Measurements from ENCODE around the gene STK24.
A peak's percentile ranks its signal among the peaks of the same experiment; 100 is the strongest.

The STK24 gene

DNA sequence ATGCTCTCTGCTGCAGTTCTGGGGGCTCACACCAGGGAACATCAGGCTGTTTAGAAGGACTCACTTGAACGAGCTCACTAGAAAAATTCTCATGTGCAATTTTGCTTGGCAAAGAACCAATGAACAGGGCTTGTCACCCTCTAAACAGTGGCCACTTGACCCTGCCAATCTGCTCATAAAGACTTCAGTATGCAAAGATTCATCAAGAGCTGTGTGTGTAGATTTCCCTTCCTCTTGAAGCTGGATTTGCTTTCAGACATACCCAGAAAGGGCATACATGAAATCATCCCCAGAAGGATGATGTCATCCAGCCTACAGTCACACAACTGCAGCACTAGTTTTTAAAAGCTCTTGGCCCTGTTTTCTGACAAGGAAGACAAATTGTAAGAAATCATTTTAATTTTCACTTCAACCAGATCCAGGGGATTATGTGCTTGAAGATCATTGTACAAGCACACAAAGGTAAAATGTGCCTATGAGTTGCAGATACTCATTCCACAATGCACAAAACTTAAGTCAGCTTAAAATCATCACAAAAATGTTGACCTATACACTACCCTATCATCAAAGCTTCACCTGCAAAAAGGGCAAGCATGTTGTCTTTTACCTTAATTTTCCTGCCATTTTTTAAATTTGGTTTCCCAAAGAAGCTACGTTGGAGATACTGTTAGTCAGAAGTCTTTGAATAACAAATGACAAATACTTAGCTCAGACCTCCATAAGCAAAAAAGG lies 5.2 kb upstream of the STK24 start:
- DNase-seq (ENCODE audit: low read depth), result peak; percentile 82

DNA sequence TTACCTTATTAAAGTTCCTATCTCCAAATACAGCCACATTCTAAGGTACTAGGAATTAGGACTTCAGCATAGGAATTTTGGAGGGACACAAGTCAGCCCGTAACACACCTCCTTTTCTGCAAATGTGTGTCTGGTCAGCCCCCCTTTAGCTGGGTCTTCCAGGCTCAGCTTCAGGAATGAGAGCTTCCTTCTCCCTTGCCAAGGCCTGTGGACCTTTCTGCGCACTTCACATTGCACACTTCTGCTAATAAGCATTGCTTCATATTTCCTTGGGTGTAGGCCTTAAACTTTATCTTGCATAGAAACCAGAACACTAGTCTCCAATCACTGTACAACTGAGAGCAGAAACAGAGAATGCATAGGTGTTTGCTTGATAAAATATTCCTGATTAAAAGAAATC lies 4.5 kb upstream of the STK24 start:
- DNase-seq (ENCODE audit: low read depth), result no peak

DNA sequence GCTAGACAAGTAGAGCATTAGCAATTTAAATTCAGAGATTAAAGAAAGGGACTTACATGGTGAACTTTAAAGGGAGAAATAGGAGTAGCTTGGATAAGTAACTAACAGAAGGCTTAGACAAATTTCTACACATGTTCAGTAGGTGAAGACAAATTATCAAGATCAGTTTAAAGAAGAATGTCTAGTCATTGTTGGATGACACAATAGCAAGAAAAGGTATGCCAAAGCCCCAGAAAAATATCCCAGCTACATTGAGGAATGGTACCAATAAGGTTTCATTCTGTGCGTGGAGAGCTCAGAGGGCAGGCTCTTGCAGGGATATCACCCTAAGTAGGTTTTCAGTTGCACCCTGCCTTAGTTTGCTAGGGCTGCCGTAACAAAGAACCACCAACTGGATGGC lies 3.5 kb upstream of the STK24 start:
- no peak for DNase-seq (ENCODE audit: low read depth)

DNA sequence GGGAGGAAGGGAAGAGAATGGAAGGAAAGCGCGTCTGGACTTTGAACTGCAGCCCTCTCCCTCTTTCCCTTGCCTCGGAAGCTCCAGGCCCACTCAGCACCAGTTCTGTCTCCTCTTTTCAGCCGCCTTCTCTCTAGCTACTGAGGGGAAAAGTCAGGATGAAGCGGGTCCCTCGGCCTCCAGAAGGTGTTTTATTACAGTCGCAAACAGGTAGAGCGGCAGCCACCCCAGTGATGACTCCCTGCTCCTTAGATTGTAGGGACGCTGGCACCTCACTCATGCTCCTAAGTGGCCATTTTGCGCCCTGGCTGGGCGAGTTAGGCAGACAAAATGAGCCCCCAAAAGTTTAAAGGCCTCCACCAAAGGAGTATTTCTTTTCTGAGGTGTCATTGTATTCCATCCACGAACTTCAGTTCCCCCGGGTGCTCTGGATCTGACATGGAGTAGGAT lies 954 bp upstream of the STK24 start:
- no peak for DNase-seq (ENCODE audit: low read depth)

DNA sequence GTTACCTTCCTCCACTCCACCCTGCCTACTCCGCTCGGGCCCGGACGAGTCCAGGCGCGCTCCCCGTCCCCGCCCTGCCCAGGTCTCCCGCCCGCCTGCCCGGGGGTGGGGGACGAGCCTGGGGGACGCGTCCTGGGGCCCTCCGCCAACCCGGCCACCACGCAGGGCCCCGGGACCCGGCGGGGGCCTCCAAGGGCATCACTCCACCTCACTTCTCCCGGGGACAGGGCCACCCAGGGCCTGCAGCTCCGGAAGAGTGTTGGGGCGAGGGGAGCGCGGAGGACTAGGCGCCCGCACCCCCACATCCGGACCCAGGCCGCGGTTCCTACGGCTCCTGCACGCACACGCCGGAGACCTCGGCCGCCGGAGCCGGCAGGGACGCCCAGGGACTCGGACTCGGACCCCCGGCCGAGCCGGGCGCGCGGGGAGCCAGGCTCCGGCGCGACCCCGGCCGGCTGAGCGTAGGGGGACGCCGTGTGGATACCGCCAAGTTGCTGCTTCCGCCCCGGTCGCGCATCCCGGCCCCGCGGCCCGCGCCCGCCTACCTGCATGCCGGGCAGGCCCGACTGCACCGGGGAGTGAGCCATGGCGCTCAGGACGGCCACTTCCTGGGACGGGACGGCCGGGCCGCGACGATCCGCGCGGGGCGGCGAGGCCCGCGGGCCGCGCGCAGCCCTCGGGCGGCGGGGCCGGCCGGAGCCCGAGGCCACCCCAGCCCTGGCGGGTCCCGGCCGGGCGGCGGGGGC lies 534 bp downstream of the STK24 start:
- DNase-seq (ENCODE audit: low read depth), result no peak

DNA sequence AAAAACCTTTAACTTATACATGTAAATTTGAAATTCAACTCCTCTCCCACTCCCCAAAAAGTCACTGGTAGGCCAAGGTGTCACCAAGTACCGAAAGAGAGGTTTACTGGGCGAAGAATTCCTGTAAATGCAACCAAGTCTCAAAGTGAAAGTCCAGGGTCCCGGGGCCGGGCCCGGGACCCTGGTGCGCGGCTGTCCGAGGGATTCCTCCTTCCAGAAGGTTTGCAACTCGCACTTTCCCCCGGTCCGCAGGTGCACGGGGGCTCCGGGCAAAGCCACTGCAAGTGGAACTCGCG lies 1.1 kb downstream of the STK24 start:
- no peak for DNase-seq (ENCODE audit: low read depth)

DNA sequence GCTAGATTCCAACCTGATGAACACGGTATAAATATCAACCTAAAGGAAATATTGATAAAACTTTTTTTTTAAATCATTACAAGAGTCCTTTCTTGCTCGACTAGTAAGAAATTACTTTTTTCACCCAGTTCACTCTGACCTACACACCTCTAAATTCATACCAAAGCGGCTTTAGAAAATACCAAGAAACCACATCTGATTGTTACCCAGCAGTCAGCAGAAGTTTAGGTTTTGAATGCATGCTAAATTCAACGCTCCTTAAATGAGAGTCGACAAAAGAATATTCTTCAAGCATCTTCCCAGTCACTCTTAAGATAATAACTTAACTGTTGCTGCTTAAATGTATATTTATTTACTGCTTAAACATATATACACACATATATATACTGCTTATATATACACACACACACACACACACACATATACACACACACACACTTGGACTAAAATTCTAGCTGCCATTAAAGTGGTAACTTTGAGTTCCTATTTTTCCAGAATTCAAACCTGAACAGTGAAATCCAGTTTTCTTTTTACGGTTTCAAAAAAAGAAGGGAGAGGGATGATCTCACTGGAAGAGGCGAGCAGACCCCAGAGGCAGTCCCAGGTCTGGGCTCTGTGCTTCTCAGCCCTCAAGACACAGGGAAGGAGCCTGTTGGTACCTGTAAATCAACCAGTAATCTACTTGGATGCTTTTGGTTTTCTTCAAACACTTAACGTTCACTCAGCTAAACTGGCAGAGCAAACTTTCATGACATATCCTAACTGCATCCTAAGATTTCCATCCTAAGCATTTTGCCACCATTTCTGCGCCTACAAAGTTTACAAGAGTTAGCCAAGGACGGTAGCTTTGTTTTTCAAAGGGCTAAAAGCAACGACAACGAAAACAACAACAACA lies 1.7 kb downstream of the STK24 start:
- DNase-seq (ENCODE audit: low read depth), result peak; percentile 56

DNA sequence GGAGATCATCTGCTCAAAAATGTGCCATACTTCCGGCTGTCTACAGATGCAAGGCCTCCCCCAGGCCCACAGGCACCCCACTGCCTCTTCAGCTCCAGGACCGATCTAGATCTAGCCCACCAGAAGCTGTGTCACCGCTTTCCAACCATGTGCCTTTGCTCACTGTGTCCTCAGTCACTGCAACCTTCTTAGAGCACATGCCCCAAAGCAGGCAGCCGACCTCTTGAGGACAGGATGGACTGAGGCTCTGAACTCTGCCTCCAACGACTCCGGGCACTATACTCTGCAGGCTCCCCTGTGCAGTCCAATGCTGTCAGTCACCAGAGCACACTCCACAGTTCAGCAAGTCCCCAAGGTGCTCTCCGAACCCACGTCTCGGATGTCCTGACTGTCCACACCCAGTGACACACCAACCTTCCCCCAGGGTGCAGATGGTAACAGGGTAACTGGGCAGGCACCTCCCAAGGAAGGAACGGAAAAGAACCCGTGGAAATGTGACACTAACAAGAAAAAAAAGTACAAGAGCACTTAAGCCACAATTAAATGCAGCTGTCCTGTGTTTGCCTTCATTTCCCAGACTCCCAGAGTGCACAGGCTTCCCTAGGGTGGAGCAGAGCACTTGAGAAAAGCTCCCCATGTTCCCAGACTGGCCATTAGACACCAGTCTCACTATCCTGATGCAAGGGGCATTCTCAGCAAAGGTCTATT lies 4.8 kb downstream of the STK24 start:
- peak; percentile 42 for DNase-seq (ENCODE audit: low read depth)

DNA sequence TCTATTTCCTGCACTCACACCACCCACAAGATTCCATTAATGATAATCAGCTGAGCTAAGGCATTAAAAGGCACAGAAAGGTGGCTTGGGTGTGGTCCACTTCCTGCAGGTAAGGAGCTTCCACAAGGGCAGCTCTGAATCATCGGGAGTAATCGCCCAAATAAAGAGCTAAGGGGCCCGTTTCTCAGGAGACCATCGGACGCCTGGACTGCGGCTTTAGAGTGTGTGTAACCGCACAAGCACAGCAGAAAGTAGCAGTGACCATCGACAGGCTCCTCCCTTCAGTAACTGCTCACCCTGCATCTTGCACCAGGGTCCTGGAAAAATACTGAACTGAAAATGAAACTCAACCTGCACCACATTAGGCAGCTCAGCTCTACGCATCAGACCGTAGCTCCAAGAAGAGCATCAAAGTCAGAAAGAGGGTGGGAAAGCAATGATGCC lies 6.0 kb downstream of the STK24 start:
- peak; percentile 52 for DNase-seq (ENCODE audit: low read depth)

DNA sequence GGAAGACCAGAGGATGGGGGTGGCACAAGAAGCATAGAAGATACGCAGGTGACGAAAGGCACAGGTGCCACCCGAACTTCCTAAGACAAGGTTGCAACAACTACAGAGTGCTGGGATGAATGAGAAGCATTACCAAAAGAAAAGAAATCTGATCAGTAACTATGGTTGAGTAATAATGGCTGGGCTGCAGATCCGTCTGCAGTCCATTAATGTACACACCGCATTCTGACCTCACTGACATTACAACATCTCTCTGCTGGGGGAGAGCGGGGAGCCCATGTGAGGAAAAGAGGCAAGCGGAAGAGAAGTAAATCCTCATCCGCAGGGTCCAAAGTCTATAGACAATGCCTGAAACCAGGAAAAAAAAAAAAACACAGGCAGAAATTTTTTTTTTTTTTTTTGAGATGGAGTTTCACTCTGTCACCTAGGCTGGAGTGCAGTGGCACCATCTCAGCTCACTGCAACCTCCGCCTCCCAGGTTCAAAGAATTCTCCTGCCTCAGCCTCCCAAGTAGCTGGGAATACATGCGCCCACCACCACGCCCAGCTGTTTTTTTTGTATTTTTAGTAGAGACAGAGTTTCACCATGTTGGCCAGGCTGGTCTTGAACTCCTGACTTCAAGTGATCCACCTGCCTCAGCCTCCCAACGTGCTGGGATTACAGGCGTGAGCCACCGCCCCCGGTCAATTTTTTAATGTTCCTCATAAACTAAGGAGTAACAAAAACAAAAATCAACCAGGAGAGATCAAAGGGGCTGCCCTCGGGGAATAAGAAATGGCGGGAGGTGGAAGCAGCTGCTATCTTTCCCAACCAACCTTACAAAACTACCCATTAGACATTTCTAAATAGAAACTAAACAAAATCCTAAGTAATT lies 7.2 kb downstream of the STK24 start:
- peak; percentile 97 for DNase-seq (ENCODE audit: low read depth)

DNA sequence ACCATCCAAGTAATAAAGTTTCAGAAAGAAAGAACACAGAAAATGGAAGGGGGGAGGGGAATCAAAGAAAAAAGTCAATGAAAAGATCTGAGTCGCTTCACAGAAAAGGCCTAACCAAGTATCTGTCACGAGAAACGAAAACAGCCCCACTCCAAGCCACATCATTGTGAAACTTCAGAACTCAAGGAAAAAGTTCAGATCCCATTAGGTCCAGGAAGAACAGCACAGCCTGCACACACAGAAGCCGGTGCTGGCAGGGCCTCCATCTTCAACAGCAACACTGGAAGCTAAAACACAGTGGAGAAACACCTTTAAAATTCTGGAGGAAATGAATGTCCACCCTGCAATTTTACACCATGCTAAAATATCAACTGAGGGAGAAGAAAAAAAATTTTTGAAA lies 8.0 kb downstream of the STK24 start:
- DNase-seq (ENCODE audit: low read depth), result no peak

DNA sequence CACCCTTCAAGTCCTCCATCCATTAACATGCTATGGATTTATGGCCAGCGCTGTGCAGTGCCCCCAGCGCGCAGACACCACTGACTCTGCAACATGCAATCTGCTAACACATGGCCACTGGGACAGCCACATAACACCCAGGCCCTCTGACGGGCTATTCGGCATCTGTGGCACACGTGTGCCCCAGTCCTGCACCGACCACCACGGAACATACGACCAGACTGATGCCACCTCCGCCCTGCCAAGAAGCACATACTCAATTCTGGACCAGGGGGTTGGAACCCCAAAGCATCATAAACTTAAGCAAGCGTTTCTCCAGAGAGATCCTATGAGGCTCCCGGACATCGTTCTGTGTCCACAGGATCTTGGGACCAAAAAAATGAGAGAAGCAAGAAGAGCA lies 9.8 kb downstream of the STK24 start:
- no peak for DNase-seq (ENCODE audit: low read depth)

DNA sequence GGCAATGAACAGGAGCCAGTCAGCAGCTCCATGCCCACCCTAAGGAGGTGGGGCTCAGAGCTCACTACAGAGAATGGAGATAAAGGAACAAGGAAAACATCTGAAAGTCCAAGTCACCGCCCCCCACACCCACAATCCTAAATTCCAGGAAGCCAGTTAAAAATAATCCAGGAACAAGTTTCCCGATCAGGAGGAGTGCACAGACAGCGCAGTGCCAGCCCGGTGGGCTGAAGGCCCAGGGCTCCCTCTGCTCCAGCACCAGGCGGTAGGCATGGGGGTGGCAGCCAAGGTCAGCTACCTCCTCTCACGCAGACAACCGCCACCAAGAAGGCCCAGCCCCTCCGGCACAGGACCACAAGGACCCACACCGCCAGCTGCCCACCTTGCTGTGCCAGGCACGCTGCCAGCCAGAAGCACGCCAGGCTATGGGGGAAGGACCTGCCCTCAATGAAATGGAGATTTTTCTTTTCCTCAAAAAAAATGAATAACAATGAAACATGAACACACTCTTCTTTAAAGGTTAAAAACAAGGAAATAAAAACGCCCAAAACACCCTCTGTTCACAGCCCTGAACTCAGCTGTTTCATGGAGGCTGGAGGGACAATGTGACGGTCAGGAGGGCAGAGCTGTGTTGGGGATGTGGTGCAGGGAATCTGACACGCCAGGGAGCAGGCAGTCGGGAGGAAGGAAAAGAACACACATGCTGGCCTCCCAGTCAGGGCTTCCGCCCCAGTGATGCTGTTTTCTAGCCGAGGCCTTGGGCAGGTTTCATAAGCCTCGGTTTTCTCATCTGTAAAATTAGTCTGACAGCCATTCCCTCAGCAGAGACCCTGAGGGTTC lies 11.0 kb downstream of the STK24 start:
- peak; percentile 40 for DNase-seq (ENCODE audit: low read depth)

DNA sequence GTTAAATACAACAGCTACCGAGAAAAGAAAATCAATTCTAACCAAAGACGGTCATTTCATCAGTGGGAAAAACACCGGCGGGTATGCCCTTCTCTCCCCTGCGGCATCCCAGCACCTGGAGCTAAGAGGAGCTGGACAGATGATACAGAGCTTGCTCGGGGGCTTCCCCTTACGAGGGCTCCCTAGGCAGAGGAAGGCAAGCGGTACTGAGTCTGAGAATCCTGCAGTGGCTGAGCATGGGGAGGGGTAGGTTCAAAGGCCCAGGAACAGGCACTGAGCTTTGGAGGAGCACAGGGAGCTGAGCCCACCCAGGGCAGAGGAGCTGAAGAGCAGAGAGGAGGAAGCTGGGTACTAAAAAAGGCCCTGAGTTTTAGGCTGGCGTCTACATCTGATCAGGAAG lies 12.7 kb downstream of the STK24 start:
- no peak for DNase-seq (ENCODE audit: low read depth)

DNA sequence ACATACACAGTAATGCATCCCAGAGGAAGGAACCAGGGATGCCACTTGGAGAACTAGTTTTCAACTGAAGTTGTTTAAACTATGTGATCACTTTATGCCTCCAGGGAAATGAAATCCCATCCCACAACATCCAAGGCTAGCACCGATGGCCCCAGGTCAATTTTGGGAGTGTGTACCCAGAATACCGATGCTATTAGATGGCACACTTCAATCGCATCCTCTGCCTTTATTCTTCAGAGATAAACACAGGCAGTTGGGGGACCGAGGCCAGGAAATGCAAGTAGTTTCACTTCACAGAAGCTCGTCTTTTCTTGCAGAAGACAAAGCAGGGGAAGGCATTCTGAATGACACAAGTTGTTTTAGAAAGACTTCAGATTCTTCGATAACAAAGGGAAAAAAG lies 13.8 kb downstream of the STK24 start:
- DNase-seq (ENCODE audit: low read depth), result peak; percentile 38

DNA sequence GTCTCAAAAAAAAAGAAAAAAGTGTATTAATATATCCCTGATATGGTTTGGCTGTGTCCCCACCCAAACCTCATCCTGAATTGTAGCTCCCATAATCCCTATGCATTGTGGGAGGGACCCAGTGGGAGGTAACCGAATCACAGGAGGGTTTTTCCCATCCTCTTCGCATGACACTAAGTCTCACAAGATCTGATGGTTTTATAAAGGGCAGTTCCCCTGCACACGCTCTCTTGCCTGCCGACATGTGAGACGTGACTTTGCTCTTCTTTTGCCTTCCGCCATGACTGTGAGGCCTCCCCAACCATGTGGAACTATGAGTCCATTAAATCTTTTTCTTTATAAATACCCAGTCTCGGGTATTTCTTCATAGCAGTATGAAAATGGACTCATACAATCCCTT lies 17.7 kb downstream of the STK24 start:
- no peak for DNase-seq (ENCODE audit: low read depth)

DNA sequence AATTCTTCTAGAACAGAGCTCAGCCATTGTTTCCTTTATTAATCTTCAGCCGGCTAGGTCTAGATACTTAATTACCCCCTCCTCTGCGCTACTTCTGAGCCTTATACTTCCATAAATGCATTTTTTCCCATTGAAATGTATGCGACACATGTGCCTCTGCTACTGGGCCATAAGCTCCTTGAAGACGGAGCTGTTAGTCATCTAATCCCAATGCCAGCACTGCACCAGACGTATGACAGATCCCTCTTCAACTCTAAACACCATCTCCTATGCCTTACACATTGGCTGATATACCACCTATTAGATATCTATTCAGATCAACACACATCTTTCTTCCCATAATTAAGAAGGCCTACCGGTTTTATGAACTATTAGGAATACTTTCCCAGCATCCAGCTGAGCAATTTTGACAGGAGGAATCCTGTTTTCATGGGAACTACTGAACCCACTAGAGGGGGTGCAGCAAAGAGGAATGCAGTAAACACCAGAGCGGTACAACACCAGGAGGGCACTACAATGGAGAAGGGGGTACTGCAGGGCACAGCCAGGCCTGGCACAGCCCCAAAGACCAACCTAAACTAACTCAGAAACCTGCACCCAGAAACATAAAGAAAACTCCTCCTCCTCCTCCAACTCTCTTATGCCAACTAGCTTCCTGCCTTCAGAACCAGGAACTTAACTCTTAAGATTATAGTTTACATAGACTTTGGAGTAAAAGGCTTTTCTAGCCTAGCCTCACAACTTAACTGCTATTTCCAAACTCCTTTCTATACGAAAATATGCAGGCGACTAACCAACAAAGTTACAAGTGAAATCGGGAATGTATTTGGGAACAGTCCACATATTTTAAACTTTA lies 18.7 kb downstream of the STK24 start:
- DNase-seq (ENCODE audit: low read depth), result peak; percentile 75

DNA sequence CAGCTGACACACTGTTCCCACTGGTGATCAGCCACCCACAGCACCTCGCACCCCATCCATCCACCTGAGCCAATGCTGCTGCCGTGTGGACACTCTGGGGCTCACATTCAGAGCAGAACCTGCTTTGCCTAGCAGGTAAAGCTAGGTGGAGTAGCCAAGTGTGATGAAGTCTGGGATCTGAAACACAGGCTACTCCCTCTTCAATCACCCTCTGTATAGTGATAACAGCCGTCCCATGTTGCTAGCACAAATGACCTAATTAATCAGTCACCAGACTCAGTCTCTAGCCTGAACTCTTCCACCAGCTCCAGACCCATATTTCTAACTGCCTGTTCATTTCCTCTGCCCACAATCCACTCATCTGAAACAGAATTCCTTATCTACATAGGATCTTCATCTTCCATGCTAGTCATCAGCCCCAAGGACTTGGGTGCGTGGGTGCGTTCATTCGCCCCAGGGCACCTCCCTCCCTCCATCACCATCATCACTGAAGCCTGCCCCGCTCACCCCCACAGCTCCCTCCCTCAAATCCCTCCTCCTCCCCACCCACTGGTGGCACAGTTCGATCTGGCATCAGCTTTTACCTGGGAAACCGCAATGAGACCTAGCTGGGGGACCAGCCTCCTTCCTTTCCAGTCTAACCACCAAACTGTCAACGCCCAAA lies 19.8 kb downstream of the STK24 start:
- peak; percentile 40 for DNase-seq (ENCODE audit: low read depth)

All from iris pigment epithelial cell (primary cell).